ENCODE results near the gene SLC9A2.

SLC9A2 gene

GRCh38 chr2:102619414-102620319 lies at the start of gene SLC9A2:
TSS of gene SLC9A2 (plus strand) at chr2:102619553. CDS start at chr2:102619849, 296 bp downstream.
- DNase-seq = no peak

GRCh38 chr2:102575888-102576287 lies 43.5 kb upstream of the SLC9A2 start:
- no peak for DNase-seq

- no peak for DNase-seq
Measured at GRCh38 chr2:102578376-102578775, 41.0 kb upstream of the SLC9A2 start.

- DNase-seq = peak; percentile 83
Measured at GRCh38 chr2:102581911-102582310, 37.4 kb upstream of the SLC9A2 start.

- DNase-seq = no peak
Measured at GRCh38 chr2:102582845-102583244, 36.5 kb upstream of the SLC9A2 start.

- DNase-seq = no peak
Measured at GRCh38 chr2:102585847-102586404, 33.4 kb upstream of the SLC9A2 start.

GRCh38 chr2:102588213-102588939 lies 31.0 kb upstream of the SLC9A2 start:
- no peak for DNase-seq

GRCh38 chr2:102589444-102589843 lies 29.9 kb upstream of the SLC9A2 start:
- DNase-seq = no peak

GRCh38 chr2:102591491-102592045 lies 27.8 kb upstream of the SLC9A2 start:
- DNase-seq = no peak

- peak; percentile 1 for DNase-seq
Measured at GRCh38 chr2:102592601-102593000, 26.8 kb upstream of the SLC9A2 start.

GRCh38 chr2:102593516-102593915 lies 25.8 kb upstream of the SLC9A2 start:
- no peak for DNase-seq

- DNase-seq = no peak
Measured at GRCh38 chr2:102594445-102595016, 24.8 kb upstream of the SLC9A2 start.

- no peak for DNase-seq
Measured at GRCh38 chr2:102597788-102598187, 21.6 kb upstream of the SLC9A2 start.

GRCh38 chr2:102599486-102599885 lies 19.9 kb upstream of the SLC9A2 start:
- DNase-seq = no peak

GRCh38 chr2:102601730-102602129 lies 17.6 kb upstream of the SLC9A2 start:
- DNase-seq = no peak

GRCh38 chr2:102603904-102604303 lies 15.4 kb upstream of the SLC9A2 start:
- DNase-seq = peak; percentile 95

GRCh38 chr2:102604769-102605168 lies 14.6 kb upstream of the SLC9A2 start:
- peak; percentile 28 for DNase-seq

GRCh38 chr2:102606353-102606752 lies 13.0 kb upstream of the SLC9A2 start:
- no peak for DNase-seq

- DNase-seq = peak; percentile 46
Measured at GRCh38 chr2:102615620-102616436, 3.5 kb upstream of the SLC9A2 start.

- DNase-seq = no peak
Measured at GRCh38 chr2:102618452-102619413, 620 bp upstream of the SLC9A2 start.

- no peak for DNase-seq
Measured at GRCh38 chr2:102620332-102620731, 979 bp downstream of the SLC9A2 start.
